Hepatocyte (in vitro differentiated cells): ENCODE data around the gene CDH4.

ENCODE experiments used
- EZH2 ChIP-seq: fragments of 200-600 bp; sonication (generic); IDR thresholded peaks from 2 replicates; pipeline ENCODE4 v1.6.1; 2016; ENCODE audit warnings: antibody characterized with exemption, mild to moderate bottlenecking, borderline replicate concordance
- TF ChIP-seq, protein P1 (sequence below): fragments of 200-600 bp; sonication (generic); IDR thresholded peaks from 2 replicates; pipeline ENCODE4 v1.5.1; 2016; ENCODE audit warnings: antibody characterized with exemption, mild to moderate bottlenecking; ENCODE audit not compliant: poor library complexity

DNA sequence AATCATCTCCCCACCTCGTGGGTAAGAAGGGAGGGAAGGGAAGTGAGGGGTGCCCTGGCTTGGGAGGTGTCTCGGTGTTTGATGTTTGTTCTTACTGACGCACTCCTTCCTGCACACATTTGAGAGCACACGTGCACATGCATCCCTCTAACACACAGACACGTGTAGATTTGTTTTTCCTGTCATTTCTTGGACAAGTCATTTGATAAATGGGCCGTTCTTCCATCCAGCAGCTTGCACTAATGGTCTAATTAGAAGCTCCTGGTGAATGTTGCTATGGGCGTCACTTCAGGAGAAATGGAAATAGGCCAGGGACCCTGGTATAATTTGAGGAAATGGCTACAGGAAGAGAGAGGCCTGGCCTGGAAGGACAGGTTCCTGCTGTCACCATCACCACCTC is 352.5 kb downstream of the CDH4 start:
- TF ChIP-seq, protein P1, sequence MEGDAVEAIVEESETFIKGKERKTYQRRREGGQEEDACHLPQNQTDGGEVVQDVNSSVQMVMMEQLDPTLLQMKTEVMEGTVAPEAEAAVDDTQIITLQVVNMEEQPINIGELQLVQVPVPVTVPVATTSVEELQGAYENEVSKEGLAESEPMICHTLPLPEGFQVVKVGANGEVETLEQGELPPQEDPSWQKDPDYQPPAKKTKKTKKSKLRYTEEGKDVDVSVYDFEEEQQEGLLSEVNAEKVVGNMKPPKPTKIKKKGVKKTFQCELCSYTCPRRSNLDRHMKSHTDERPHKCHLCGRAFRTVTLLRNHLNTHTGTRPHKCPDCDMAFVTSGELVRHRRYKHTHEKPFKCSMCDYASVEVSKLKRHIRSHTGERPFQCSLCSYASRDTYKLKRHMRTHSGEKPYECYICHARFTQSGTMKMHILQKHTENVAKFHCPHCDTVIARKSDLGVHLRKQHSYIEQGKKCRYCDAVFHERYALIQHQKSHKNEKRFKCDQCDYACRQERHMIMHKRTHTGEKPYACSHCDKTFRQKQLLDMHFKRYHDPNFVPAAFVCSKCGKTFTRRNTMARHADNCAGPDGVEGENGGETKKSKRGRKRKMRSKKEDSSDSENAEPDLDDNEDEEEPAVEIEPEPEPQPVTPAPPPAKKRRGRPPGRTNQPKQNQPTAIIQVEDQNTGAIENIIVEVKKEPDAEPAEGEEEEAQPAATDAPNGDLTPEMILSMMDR: no peak
- TF ChIP-seq EZH2: no peak
